IMR-90 (cell line): ENCODE results near the gene ZNF468. TPM values are rescaled to one million over a fixed set of nuclear protein-coding genes. Genes with fewer than 3 reads are reported as not detected.

ENCODE experiments used
- ATAC-seq: fragments of 200-7000 bp; cut with Tn5 transposase; 2 replicates; pipeline ENCODE4 v1.9.1; 2020; ENCODE audit warnings: low read depth, mild to moderate bottlenecking, moderate library complexity
- BruUV-seq: library from RNA; stranded (reverse); fragments of 400-500 nt; replicated peaks from 2 replicates; lab custom pipeline; 2021; lab: Mats Ljungman, UMichigan
- CTCF ChIA-PET: fragments of 300-600 bp; formaldehyde crosslinking; extraction: SDS; loops from one replicate; lab custom pipeline; 2021; ENCODE audit warnings: antibody characterized with exemption; lab: Yijun Ruan, JAX
- POLR2A ChIA-PET: fragments of 300-600 bp; sonication (Branson Sonifier 250); formaldehyde crosslinking; loops from one replicate; lab custom pipeline; 2022; ENCODE audit warnings: antibody characterized with exemption; ENCODE audit not compliant: unreplicated experiment; lab: Charles Lee
- DNase-seq: peaks from one replicate; pipeline ENCODE4 v3.0.0; 2013
- H2AFZ ChIP-seq: replicated peaks from 2 replicates; pipeline ENCODE3; 2013; ENCODE audit warnings: low read length, mild to moderate bottlenecking; ENCODE audit not compliant: poor library complexity
- H2AK5ac ChIP-seq: 2 replicates; pipeline ENCODE4 v1.6.1; 2013; ENCODE audit warnings: low read depth, low read length, inconsistent platforms
- H2AK9ac ChIP-seq: replicated peaks from 2 replicates; pipeline ENCODE3; 2013; ENCODE audit warnings: mild to moderate bottlenecking, low read depth, low read length, moderate library complexity; ENCODE audit not compliant: poor library complexity
- H2BK120ac ChIP-seq: 2 replicates; pipeline ENCODE4 v1.6.1; 2013; ENCODE audit warnings: low read depth, low read length, inconsistent platforms
- H2BK15ac ChIP-seq: 3 replicates; pipeline ENCODE4 v1.6.1; 2013; ENCODE audit warnings: low read depth, low read length, inconsistent platforms
- H2BK20ac ChIP-seq: 2 replicates; pipeline ENCODE4 v1.6.1; 2013; ENCODE audit warnings: low read depth, mild to moderate bottlenecking, inconsistent platforms, low read length, moderate library complexity
- H2BK5ac ChIP-seq: 2 replicates; pipeline ENCODE4 v1.6.1; 2013; ENCODE audit warnings: mild to moderate bottlenecking, low read depth, low read length, inconsistent platforms; ENCODE audit not compliant: poor library complexity, severe bottlenecking
- H3K14ac ChIP-seq: replicated peaks from 2 replicates; pipeline ENCODE4 v1.6.1; 2013; ENCODE audit warnings: low read depth, low read length, inconsistent platforms
- H3K18ac ChIP-seq: 2 replicates; pipeline ENCODE4 v1.6.1; 2013; ENCODE audit warnings: low read depth, low read length, control low read depth
- H3K23ac ChIP-seq: 2 replicates; pipeline ENCODE4 v1.6.1; 2013; ENCODE audit warnings: low read depth, low read length, inconsistent platforms
- H3K27ac ChIP-seq: 2 replicates; pipeline ENCODE4 v1.5.1; 2013; ENCODE audit warnings: mild to moderate bottlenecking, control low read depth, low read length; ENCODE audit not compliant: insufficient read depth
- H3K27me3 ChIP-seq: 2 replicates; pipeline ENCODE4 v1.6.1; 2013; ENCODE audit warnings: low read length; ENCODE audit not compliant: control insufficient read depth, insufficient read depth
- H3K36me3 ChIP-seq: 2 replicates; pipeline ENCODE4 v1.6.1; 2013; ENCODE audit warnings: low read length, mixed read lengths; ENCODE audit not compliant: control insufficient read depth, insufficient read depth
- H3K4ac ChIP-seq: 2 replicates; pipeline ENCODE4 v1.6.1; 2013; ENCODE audit warnings: low read depth, low read length, inconsistent platforms
- H3K4me1 ChIP-seq: 2 replicates; pipeline ENCODE4 v1.6.1; 2013; ENCODE audit warnings: low read length, mixed read lengths; ENCODE audit not compliant: control insufficient read depth, insufficient read depth
- H3K4me2 ChIP-seq: 2 replicates; pipeline ENCODE4 v1.6.1; 2013; ENCODE audit warnings: low read depth, mild to moderate bottlenecking, control low read depth, low read length, moderate library complexity
- H3K4me3 ChIP-seq: 2 replicates; pipeline ENCODE4 v1.5.1; 2013; ENCODE audit warnings: low read depth, mild to moderate bottlenecking, control low read depth, low read length, moderate library complexity; ENCODE audit not compliant: insufficient read depth
- H3K56ac ChIP-seq: 2 replicates; pipeline ENCODE4 v1.6.1; 2013; ENCODE audit warnings: low read length, inconsistent platforms; ENCODE audit not compliant: insufficient read depth; ENCODE audit errors: extremely low read depth
- H3K79me1 ChIP-seq, 2 experiments: 2 replicates each; pipeline ENCODE4 v1.6.1; 2013; ENCODE audit warnings: low read length in 2 of 2, inconsistent platforms in 1 of 2, low read depth in 1 of 2
- H3K9ac ChIP-seq: 2 replicates; pipeline ENCODE4 v1.6.1; 2013; ENCODE audit warnings: low read depth, low read length, control low read depth
- H3K9me1 ChIP-seq: 2 replicates; pipeline ENCODE4 v1.6.1; 2013; ENCODE audit warnings: low read length, inconsistent platforms; ENCODE audit not compliant: insufficient read depth
- H3K9me3 ChIP-seq: 2 replicates; pipeline ENCODE4 v1.6.1; 2013; ENCODE audit warnings: low read length; ENCODE audit not compliant: control insufficient read depth, insufficient read depth
- H4K20me1 ChIP-seq: 2 replicates; pipeline ENCODE4 v1.6.1; 2013; ENCODE audit warnings: low read length, inconsistent platforms; ENCODE audit not compliant: insufficient read depth
- H4K5ac ChIP-seq: 2 replicates; pipeline ENCODE4 v1.6.1; 2013; ENCODE audit warnings: mild to moderate bottlenecking, low read depth, low read length, control low read depth
- H4K8ac ChIP-seq, 2 experiments: 2 replicates each; pipeline ENCODE4 v1.6.1; 2013; ENCODE audit warnings: low read depth in 2 of 2, low read length in 2 of 2, control low read depth in 1 of 2, inconsistent platforms in 1 of 2
- H4K91ac ChIP-seq: 2 replicates; pipeline ENCODE4 v1.6.1; 2013; ENCODE audit warnings: low read depth, low read length, inconsistent platforms; ENCODE audit not compliant: insufficient read depth
- CHD1 ChIP-seq: IDR thresholded peaks from 2 replicates; pipeline ENCODE4 v1.6.1; 2012; ENCODE audit warnings: low read depth, low read length, improper control_type of control experiment
- MXI1 ChIP-seq: IDR thresholded peaks from 2 replicates; pipeline ENCODE4 v1.6.1; 2012; ENCODE audit warnings: low read depth, mild to moderate bottlenecking, low read length, moderate library complexity, borderline replicate concordance
- WGBS, 2 experiments: methylation state at CpG; one replicate each; pipeline versions ENCODE4 v1.1.5 to v1.1.7; 2013; ENCODE audit warnings: missing lambda C conversion rate in 2 of 2; ENCODE audit not compliant: insufficient read length in 1 of 2; ENCODE audit errors: extremely low coverage in 2 of 2; 5-methylcytosine and 5-hydroxymethylcytosine counted together
- dilution Hi-C: fragments of 300-500 bp; cut with HindIII; formaldehyde crosslinking; loops from one replicate; pipeline ENCODE4 v1.14.3; 2018; ENCODE audit warnings: low sequenced_read_pairs; ENCODE audit not compliant: unreplicated experiment
- in situ Hi-C: fragments of 300-500 bp; cut with MboI; formaldehyde crosslinking; loops from 3 replicates; pipeline ENCODE4 v1.14.3; 2019; ENCODE audit warnings: low sequenced_read_pairs, inconsistent platforms, mixed read lengths
- intact Hi-C: fragments of 100-400 bp; cut with micrococcal nuclease; formaldehyde crosslinking; loops from 2 replicates; pipeline ENCODE4 v1.10.0; 2022
- polyA plus RNA-seq, 3 experiments: library from polyadenylated mRNA; depleted of rRNA; stranded (reverse); fragments of >200 nt; gene quantifications; 2 replicates each; pipeline ENCODE4 v1.2.3, GENCODE V29; 2012; ENCODE audit warnings: low replicate concordance in 1 of 3
- total RNA-seq: library from RNA; depleted of rRNA; stranded (reverse); fragments of >200 nt; gene quantifications from 2 replicates; pipeline ENCODE4 v1.2.3, GENCODE V29; 2012

ZNF468 gene
- total and polyA plus RNA-seq, 2 of the 4 experiments (the other 2 are of a cell fraction), result 6.2 to 20.1 TPM

DNA sequence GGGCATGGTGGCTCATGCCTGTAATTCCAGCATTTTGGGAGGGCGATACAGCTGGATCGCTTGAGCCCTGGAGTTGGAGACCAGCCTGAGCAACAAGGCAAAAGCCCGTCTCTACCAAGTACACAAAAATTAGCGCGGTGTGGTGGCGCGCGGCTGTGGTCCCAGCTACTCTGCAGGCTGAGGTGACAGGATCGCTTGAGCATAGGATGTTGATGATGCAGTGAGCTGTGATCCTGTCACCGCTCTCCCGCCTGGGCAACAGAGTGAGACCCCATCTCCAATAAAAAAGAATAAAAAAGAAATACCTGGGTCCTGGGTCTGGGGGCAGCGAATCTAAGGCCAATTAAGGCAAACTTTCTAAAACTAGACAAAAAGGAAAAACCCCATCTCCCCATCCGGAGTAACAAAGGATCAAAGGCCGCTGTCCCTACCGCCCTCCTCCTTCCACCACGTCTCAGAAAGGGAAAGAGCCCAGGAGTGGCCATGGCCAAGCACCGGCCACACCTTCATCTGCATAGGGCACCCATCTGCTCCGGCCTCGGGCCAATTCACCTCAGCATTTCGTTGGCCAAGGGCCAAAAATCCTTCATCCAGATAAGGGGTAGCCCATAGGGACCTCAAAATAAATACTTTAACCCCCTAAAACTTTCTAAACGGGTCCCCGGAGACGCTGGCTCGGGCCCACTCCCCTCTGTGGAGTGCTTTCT is 39.2 kb upstream of the ZNF468 start:
- H4K91ac ChIP-seq, result peak overlapping the region; percentile 33; the same call in 1 of the 2 replicates
- peak overlapping the region; percentile 2 for H2AK9ac ChIP-seq
- H3K79me1 ChIP-seq, result peaks cover 7 to 14% of the 10 kb centered on the region in 2 experiments
- peak overlapping the region; percentile 89 for H3K27ac ChIP-seq
- H2AFZ ChIP-seq, result peak overlapping the region; percentile 96
- intact Hi-C loops (loop anchor here (2.0 kb wide), 1 partner anchor 206 kb away; the partner anchor contains the start of gene ZNF160), in situ Hi-C loops (no loop called here), dilution Hi-C loops (no loop called here)
- H3K4me3 ChIP-seq, result peak overlapping the region; percentile 78
- H3K18ac ChIP-seq, result 0 out of 2 replicates have a peak overlapping the region, but pooled peaks have one; percentile 17
- H3K14ac ChIP-seq, result peak overlapping the region; percentile 64; the same call in 1 of the 2 replicates
- BruUV-seq, result no TSS peak
- peak overlapping the region; percentile 49; the same call in 1 of the 2 replicates for H3K4ac ChIP-seq
- peak overlapping the region; percentile 0 for H2BK5ac ChIP-seq
- H3K36me3 ChIP-seq, result no peaks in the 10 kb centered on the region; the same call in 1 of the 2 replicates
- no peaks in the 10 kb centered on the region for H4K20me1 ChIP-seq
- no peak overlapping the region for H2BK20ac ChIP-seq
- H4K8ac ChIP-seq, result peak overlapping the region; percentile 57 to 84
- DNase-seq (peak; percentile 1), ATAC-seq (peak; percentile 16)
- H3K23ac ChIP-seq, result no peak overlapping the region
- H3K56ac ChIP-seq, result peak overlapping the region; percentile 63
- TF ChIP-seq MXI1 (no peak), CHD1 (no peak)
- H3K9ac ChIP-seq, result peak overlapping the region; percentile 77
- peak overlapping the region; percentile 89 for H3K4me2 ChIP-seq
- H2BK120ac ChIP-seq, result no peak overlapping the region
- no CpG with 5 or more reads among the region's 24 CpGs for WGBS, 2 experiments
- no peaks in the 10 kb centered on the region for H3K9me3 ChIP-seq
- CTCF ChIA-PET, result no interaction called here
- peak overlapping the region; percentile 74 for H4K5ac ChIP-seq
- H3K4me1 ChIP-seq, result 0 out of 2 replicates have a peak, but pooled peaks cover 2% of the 10 kb centered on the region
- H3K27me3 ChIP-seq, result no peaks in the 10 kb centered on the region
- POLR2A ChIA-PET, result no interaction called here
- no peaks in the 10 kb centered on the region for H3K9me1 ChIP-seq
- no peak overlapping the region for H2BK15ac ChIP-seq
- H2AK5ac ChIP-seq, result peak overlapping the region; percentile 71; the same call in 1 of the 2 replicates
